ENCODE results near the gene EXOSC3.
"Not testable (repeated sequence)": the region's sequence is repeated elsewhere in the genome, so short reads cannot be mapped to it uniquely, and the experiment has no call there.

Gene EXOSC3

DNA sequence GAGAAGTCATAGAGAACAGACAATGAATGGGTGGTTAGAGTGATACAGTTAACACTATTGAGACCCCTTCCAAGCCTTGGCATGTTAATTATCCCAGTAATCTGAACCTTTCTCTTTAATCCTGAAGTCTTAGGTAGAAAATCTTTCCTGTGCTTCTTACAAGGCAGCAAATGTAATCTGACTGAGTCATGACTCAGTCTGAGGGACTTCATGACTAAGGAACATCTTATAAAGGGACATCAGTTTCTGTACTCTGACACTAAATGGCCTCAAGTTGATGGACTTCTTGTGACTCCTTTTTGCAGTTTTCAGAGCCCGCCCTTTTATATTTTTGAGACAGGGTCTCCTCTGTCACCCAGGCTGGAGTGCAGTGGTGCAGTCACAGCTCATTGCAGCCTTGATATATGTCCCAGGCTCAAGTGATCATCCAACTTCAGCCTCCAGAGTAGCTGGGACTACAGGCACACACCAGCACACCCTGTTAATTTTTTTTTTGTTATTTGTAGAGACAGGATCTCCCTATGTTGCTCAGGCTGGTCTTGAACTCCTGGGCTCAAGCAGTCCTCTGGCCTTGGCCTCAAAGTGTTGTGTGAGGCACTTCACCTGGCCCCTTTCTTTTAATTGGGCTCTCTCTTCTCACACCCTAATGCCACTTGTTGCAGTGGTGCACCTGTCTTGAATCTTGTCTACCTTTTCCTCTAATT is 9.5 kb downstream of the EXOSC3 start:
- no peak for DNase-seq

DNA sequence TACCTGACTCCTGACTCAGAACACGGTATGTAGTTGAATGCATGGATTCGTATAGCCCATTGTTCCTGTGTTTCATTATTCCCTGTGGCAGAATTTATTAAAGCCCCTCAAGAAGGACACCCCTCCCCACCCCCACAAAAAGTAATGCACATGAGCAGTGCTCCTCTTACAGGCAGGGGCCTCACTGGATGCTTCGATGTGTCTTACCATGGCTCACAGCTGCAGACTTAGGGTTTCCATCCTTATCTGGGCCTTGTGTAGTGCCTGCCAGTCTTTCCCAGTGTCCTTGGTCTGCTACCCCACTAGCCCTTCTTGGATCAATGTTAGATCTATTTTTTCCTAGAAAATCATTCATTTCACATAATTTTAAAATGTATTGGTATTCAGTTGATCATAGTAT is 14.9 kb downstream of the EXOSC3 start:
- no peak for DNase-seq

DNA sequence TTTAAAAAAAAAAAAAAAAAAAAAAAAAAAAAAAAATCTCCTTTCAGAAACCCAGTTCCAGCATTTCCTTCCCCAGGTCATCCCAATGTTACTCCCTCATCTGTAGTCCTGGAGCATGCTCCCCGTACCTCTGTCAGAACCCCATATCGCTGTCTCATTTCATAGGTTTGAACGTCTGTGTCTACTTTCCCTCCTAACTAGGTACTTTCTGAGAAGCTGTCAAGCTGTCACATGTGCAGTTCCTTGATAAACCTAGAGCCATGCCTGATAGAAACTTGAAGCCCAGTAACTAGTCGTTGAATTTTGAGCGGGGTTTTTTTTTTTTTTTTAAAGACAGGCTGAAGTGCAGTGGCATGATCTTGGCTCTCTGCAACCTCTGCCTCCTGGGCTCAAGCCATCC is 15.6 kb downstream of the EXOSC3 start:
- no peak for DNase-seq

DNA sequence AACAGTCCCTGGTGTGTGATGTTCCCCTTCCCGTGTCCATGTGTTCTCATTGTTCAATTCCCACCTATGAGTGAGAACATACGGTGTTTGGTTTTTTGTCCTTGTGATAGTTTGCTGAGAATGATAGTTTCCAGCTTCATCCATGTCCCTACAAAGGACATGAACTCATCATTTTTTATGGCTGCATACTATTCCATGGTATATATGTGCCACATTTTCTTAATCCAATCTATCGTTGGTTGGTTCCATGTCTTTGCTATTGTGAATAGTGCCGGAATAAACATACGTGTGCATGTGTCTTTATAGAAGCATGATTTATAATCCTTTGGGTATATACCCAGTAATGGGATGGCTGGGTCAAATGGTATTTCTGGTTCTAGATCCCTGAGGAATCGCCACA is 19.6 kb downstream of the EXOSC3 start:
- DNase-seq: not testable (repeated sequence)

DNA sequence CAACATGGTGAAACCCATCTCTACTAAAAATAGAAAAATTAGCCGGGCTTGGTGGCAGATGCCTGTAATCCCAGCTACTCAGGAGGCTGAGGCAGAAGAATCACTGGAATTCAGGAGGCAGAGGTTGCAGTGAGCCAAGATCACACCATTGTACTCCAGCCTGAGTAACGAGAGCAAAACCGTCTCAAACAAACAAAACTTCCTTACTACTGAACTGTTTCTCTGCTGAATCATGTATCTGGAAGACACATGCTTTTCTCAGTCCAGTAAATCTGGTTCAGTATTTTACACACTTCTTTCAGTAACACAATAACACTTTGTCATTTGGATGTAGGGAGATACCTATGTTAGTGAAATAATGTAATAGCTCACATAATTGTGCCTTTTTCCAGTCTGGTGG is 23.4 kb downstream of the EXOSC3 start:
- no peak for DNase-seq

DNA sequence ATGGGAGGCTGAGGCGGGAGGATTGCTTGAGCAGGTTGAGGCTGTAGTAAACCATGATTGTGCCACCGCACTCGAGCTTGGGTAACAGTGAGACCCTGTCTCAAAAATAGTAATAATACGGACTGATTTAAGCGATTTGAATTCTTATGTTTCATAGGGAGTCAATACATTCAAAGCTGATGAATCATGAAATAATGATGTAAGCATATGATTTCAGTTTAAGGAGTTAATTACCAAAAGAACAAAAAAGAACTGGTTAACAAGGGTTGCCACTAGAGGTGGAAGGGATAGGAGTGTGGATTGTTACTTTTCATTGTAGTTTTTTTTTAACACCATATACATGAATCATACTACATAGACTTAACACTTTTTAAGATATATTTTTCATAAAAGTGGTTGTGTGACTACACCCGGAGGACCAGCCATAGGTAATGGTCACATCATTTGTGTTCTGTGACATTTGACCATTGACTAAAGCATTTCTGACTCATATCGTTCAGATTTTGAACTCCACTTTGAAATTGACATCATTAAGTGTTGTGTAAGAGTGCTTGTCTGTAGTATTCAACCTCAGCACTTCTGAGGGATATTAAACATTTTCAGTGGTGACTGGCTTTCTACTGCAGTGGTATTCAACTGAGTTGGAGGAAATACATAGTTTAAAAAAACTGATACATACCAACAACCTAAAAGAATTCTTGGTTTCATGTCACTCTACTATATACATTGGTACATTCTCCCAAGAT is 24.3 kb downstream of the EXOSC3 start:
- no peak for DNase-seq

DNA sequence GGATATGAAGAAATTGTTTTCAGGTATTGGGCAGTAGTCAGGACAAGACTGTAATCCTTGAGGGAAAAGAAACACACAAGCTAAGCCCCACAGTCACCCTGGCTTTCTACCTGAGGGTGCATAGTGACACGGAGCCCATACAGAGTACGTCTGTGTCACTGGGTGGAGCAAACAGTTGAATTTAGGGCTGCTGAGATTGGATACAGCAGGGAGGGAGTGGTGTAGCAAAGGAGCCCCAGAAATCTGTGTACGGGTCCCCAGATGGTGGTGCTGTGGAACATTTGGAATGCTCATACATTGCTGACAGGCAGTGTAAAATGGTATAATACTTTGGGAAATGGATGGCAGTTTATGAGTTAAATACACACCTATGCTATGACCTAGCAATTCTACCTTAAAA is 26.1 kb downstream of the EXOSC3 start:
- no peak for DNase-seq

GRCh38 chr9:37753489-37754190 is 31.2 kb downstream of the EXOSC3 start, which contains the start of gene TRMT10B:
TSS of gene TRMT10B (plus strand) at chr9:37753805. CDS start at chr9:37761932, 8,127 bp downstream.
- DNase-seq: peak; percentile 24 to 75 (median 59)

GRCh38 chr9:37752642-37753488 is 32.0 kb downstream of the EXOSC3 start:
- DNase-seq: no peak

DNA sequence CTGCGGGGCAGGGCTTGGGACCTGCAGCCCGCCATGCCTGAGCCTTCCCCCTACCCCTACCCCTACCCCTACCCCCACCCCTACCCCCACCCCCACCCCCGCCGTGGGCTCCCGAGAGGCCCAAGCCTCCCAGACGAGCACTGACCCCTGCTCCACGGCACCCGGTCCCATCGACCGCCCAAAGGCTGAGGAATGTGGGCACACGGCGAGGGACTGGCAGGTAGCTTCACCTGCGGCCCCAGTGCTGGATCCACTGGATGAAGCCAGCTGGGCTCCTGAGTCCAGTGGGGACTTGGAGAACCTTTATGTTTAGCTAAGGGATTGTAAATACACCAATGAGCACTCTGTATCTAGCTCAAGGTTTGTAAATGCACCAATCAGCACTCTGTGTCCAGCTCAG is 32.8 kb downstream of the EXOSC3 start:
- not testable (repeated sequence) for DNase-seq

DNA sequence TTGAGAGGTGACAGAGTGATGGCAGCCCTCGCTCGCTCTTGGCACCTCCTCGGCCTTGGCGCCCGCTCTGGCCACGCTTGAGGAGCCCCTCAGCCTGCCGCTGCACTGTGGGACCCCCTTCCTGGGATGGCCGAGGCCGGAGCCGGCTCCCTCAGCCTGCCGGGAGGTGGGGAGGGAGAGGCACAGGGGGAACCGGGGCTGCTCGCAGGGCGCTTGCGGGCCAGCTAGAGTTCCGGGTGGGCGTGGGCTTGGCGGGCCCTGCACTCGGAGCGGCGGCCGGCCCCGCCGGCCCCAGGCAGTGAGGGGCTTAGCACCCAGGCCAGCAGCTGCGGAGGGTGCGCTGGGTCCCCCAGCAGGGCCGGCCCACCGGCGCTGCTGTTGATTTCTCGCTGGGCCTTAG is 33.2 kb downstream of the EXOSC3 start:
- not testable (repeated sequence) for DNase-seq

- no peak for DNase-seq
Observed at GRCh38 chr9:37751186-37751585, 33.7 kb downstream of the EXOSC3 start.

GRCh38 chr9:37749129-37749528 is 35.7 kb downstream of the EXOSC3 start:
- no peak for DNase-seq

DNA sequence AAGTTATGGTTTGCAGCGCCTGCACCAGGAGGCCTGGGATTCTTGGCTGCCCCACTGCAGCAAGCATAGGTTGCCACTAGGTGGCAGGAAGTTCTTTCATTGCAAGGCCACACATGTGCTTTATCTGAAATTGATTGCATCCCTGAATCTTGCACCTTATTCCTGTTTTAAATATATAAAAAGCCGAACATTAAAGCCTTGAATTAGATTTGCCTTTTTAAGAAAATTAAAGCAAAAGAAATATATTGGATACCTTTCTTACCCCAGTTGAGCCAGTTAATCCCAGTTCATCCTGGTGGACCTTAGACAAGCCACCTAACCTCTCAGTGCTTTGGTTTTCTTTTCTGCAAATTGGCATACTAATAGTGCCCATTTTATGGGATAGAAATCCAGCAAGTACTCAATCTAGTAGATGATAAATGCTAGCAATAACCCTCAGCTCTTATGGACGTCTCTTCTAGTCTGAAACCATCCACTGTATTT is 37.6 kb downstream of the EXOSC3 start:
- DNase-seq: peak in 3 of 5 donors; percentile 25 to 53 (median 41)

GRCh38 chr9:37746448-37747270 is 38.2 kb downstream of the EXOSC3 start:
- no peak for DNase-seq

DNA sequence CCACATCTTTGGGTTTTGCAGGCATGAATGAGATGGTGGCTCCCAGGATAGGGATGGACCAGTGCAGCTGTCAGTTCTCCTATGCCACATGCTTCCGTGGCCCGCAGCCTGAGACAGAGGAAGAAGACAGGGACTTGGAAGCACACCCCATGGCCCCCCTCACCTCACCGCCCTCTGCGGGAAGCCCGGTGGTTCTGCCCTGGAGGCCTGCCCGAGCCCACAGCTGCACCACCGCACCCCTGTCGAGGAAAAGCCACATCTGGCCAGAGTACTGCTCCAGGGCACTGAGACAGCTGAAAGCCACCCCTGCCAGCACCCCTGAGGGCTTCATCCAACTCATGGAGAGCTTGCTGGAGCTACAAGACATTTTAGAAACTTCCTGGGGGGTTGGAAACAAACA is 38.9 kb downstream of the EXOSC3 start:
- no peak for DNase-seq

DNA sequence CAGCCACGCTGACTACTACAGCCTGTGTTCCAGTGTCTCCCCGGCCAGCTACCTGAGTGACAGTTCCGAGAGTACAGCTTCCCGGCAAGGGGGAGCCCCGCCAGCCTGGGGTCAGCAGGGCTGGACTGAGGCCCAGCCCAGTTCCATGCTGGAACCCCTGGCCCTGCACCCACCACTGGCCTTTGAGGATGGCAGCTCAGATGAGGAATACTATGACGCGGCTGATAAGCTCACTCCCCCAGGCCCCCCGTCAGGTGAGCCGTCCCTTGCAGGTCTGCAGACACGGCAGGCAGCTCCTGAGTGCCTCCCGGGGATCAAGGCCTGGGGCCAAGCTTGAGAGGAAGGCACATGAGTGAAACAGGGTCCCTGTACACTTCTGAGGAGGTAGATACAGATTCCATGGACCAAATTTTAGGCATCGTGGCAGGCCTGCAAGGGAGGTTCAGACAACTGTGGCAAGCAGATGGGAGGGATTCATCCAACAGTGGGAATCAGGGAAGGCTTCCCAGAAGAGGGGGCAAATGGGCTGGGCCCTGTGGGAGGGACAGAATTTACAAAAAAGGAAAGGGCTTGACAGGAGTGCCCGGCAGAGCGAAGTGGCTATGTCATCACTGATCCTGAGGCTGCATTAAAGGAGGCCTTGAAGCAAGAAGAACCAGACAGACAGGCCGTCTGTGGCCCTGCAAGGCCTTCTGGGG is 44.1 kb downstream of the EXOSC3 start:
- no peak for DNase-seq

GRCh38 chr9:37740128-37740527 is 44.7 kb downstream of the EXOSC3 start:
- no peak for DNase-seq

GRCh38 chr9:37739222-37739621 is 45.6 kb downstream of the EXOSC3 start:
- DNase-seq: no peak

DNA sequence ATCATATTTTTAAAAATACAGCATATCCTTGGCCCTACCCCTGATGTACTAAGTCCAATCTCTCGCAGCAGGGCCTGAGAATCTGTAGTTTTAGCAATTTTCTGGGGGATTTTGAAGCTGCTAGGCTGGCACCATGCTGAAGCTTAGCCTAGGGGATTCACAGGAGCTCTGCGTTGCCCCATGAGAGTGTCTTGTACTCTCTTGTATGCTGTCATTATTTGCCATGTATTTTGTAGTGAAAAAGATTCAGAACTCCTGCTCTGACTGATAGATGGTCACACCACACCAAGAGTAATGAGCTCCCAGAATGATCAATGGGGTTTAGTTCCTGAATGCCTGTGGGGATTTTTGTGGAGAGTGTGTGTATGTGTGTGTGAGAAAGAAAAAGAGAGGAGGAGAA is 51.9 kb downstream of the EXOSC3 start:
- DNase-seq: no peak
